NT2/D1 (cell line): Measurements from ENCODE around the gene SLC1A7.

Experiments used
- SUZ12 ChIP-seq: IDR thresholded peaks from 2 replicates; pipeline ENCODE4 v1.6.1; 2011; ENCODE audit not compliant: insufficient read length, insufficient read depth; ENCODE audit errors: extremely low read depth
- ZNF274 ChIP-seq: IDR thresholded peaks from 2 replicates; pipeline ENCODE4 v1.6.1; 2011; ENCODE audit warnings: mild to moderate bottlenecking, low read depth, low read length

GRCh38 chr1:53044926-53045325 lies 97.5 kb downstream of the SLC1A7 start:
- TF ChIP-seq ZNF274: no peak
- TF ChIP-seq SUZ12: no peak
